AG09309 (cell line): ENCODE measurements around the gene FRY.
A peak's percentile ranks its signal among the peaks of the same experiment; 100 is the strongest.

Experiments used
- DNase-seq: peaks from one replicate; pipeline ENCODE4 v3.0.0-alpha.2; 2010; ENCODE audit warnings: low read depth
- H3K4me3 ChIP-seq: 2 replicates; pipeline ENCODE4 v1.5.1; 2011; ENCODE audit warnings: mild to moderate bottlenecking, low read depth, low read length, moderate library complexity; ENCODE audit not compliant: control insufficient read depth
- CTCF ChIP-seq: IDR thresholded peaks from 2 replicates; pipeline ENCODE4 v1.5.1; 2011; ENCODE audit warnings: mild to moderate bottlenecking, low read depth, low read length, inconsistent platforms; ENCODE audit not compliant: insufficient read depth, control insufficient read depth; ENCODE audit errors: missing control alignments

The FRY gene

GRCh38 chr13:32237681-32238080, 206.1 kb downstream of the FRY start:
- no peak for DNase-seq
- no peak overlapping the region for H3K4me3 ChIP-seq
- no peak for TF ChIP-seq CTCF

- no peak for TF ChIP-seq CTCF
These were observed 212.1 kb downstream of the FRY start for GRCh38 chr13:32243695-32244094.

GRCh38 chr13:32245555-32245954, 214.0 kb downstream of the FRY start:
- no peak overlapping the region for H3K4me3 ChIP-seq
- DNase-seq = no peak
- TF ChIP-seq CTCF = no peak

More at GRCh38 chr13:32243695-32244094, 212.1 kb downstream of the FRY start:
- H3K4me3 ChIP-seq = no peak overlapping the region
- no peak for DNase-seq

- no peak for DNase-seq
These were observed 214.9 kb downstream of the FRY start for GRCh38 chr13:32246468-32246867.

GRCh38 chr13:32247887-32248286, 216.3 kb downstream of the FRY start:
- H3K4me3 ChIP-seq = no peak overlapping the region
- no peak for TF ChIP-seq CTCF
- no peak for DNase-seq

More at GRCh38 chr13:32246468-32246867, 214.9 kb downstream of the FRY start:
- H3K4me3 ChIP-seq = no peak overlapping the region
- TF ChIP-seq CTCF = peak; percentile 82

- no peak for TF ChIP-seq CTCF
- no peak overlapping the region for H3K4me3 ChIP-seq
- no peak for DNase-seq
These were observed 217.2 kb downstream of the FRY start for GRCh38 chr13:32248801-32249200.
